Body of pancreas (tissue), 4 donors: ENCODE results near the gene TCEAL6. TPM values are rescaled to one million over a fixed set of nuclear protein-coding genes. Genes with fewer than 3 reads are reported as not detected.
"Not testable (repeated sequence)": the region's sequence is repeated elsewhere in the genome, so short reads cannot be mapped to it uniquely, and the experiment has no call there.

Experiments used
- ATAC-seq: fragments of 150-250 bp; one replicate; pipeline ENCODE4 v1.9.1; 2016
- DNase-seq, 4 donors: peaks; one replicate each; pipeline ENCODE4 v3.0.0-alpha.2; 2019
- H3K27ac ChIP-seq, 4 donors: fragments of 200-600 bp; sonication (generic); 1 replicate in 3 of 4; 2 replicates in 1 of 4; pipeline versions ENCODE4 v1.5.1 to v1.6.1; 2016 to 2019; ENCODE audit warnings: mild to moderate bottlenecking in 1 of 4, mixed read lengths in 1 of 4, moderate library complexity in 1 of 4
- H3K27me3 ChIP-seq, 2 donors: fragments of 200-600 bp; sonication (generic); one replicate each; pipeline ENCODE4 v1.6.0; 2016; ENCODE audit warnings: mild to moderate bottlenecking in 1 of 2
- H3K36me3 ChIP-seq, 2 donors: fragments of 200-600 bp; sonication (generic); replicated peaks in 1 of 2; 2 replicates each; pipeline ENCODE4 v1.5.1; 2016; ENCODE audit warnings: low read depth in 2 of 2; ENCODE audit not compliant: insufficient read depth in 1 of 2
- H3K4me1 ChIP-seq: fragments of 200-600 bp; sonication (generic); one replicate; pipeline ENCODE4 v1.6.0; 2016
- H3K4me3 ChIP-seq, 2 donors: fragments of 200-600 bp; sonication (generic); 1 replicate in 1 of 2; 2 replicates in 1 of 2; pipeline ENCODE4 v1.5.1; 2016 to 2019
- H3K9me3 ChIP-seq, 3 donors: fragments of 200-600 bp; sonication (generic); 1 replicate in 2 of 3; 2 replicates in 1 of 3; pipeline ENCODE4 v1.5.1; 2016
- POLR2A ChIP-seq, 3 donors: fragments of 450-650 bp; IDR thresholded peaks; one replicate each; pipeline ENCODE4 v1.6.1; 2016; ENCODE audit warnings: antibody characterized with exemption in 3 of 3, mild to moderate bottlenecking in 2 of 3
- WGBS, 2 donors: methylation state at CpG; one replicate each; pipeline ENCODE4 v1.1.5; 2017; 5-methylcytosine and 5-hydroxymethylcytosine counted together
- intact Hi-C: fragments of 100-400 bp; cut with DNase I; formaldehyde crosslinking; loops from one replicate; pipeline ENCODE4 v1.15.1; 2023
- total RNA-seq, 2 donors: library from RNA; depleted of rRNA; stranded (reverse); fragments of >200 nt; gene quantifications; one replicate each; pipeline ENCODE4 v1.1.0, GENCODE V29; 2016
- TF ChIP-seq, protein P1 (sequence below), 7 experiments: fragments of 450-650 bp in 4 of 7; fragments of 200-600 bp in 3 of 7; sonication (generic) in 3 of 7; IDR thresholded peaks; one replicate each; pipeline ENCODE4 v1.5.1; 2016 to 2019; ENCODE audit warnings: antibody characterized with exemption in 7 of 7

Gene TCEAL6
- not detected for total RNA-seq

- H3K27me3 ChIP-seq, H3K36me3 ChIP-seq, H3K4me1 ChIP-seq, DNase-seq, ATAC-seq, intact Hi-C loops, H3K9me3 ChIP-seq, H3K4me3 ChIP-seq, H3K27ac ChIP-seq: not testable (repeated sequence)
- WGBS, 2 donors = 0 to 11% methylated on average over 2 to 3 of the region's 31 CpGs
Observed at GRCh38 chrX:102142274-102142673, at the start of gene TCEAL6. TCEAL6 (minus strand) TSS chrX:102142481.

DNA sequence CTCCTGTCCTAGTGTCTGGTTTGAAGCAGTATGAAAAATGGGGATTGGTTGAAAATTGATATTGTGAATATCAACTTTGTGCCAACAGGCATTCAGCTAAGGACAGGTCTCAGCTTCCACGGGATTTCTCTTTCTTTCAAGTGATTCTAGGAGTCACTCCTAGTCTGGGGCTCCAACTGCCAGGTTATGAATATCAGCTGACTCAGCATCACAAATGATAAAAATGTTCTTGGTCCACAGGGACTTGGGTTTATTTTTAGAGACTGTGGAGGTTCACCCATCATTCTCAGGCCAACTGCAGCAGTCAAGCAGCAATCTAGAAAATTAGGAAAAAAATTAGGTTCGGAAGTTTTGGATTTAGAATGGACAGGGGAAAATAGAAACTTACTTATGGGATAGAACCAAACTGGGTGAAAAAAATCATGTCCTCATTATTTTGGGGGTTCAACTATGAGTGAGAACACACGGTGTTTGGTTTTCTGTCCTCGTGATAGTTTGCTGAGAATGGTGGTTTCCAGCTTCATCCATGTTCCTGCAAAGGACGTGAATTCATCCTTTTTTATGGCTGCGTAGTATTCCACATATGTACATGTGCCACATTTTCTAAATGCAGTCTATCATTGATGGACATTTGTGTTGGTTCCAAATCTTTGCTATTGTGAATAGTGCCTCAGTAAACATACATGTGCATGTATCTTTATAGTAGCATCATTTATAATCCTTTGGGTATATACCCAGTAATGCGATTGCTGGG lies 43.9 kb upstream of the TCEAL6 start:
- H3K9me3 ChIP-seq = no peaks in the 10 kb centered on the region
- intact Hi-C loops = no loop called here
- no peaks in the 10 kb centered on the region for H3K4me1 ChIP-seq
- DNase-seq (no peak), ATAC-seq (no peak)
- H3K27ac ChIP-seq = no peak overlapping the region
- TF ChIP-seq, protein P1, sequence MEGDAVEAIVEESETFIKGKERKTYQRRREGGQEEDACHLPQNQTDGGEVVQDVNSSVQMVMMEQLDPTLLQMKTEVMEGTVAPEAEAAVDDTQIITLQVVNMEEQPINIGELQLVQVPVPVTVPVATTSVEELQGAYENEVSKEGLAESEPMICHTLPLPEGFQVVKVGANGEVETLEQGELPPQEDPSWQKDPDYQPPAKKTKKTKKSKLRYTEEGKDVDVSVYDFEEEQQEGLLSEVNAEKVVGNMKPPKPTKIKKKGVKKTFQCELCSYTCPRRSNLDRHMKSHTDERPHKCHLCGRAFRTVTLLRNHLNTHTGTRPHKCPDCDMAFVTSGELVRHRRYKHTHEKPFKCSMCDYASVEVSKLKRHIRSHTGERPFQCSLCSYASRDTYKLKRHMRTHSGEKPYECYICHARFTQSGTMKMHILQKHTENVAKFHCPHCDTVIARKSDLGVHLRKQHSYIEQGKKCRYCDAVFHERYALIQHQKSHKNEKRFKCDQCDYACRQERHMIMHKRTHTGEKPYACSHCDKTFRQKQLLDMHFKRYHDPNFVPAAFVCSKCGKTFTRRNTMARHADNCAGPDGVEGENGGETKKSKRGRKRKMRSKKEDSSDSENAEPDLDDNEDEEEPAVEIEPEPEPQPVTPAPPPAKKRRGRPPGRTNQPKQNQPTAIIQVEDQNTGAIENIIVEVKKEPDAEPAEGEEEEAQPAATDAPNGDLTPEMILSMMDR (IDR thresholded peaks at IDR 0.05) = no peak
- TF ChIP-seq POLR2A (IDR thresholded peaks at IDR 0.05) = no peak
- no peaks in the 10 kb centered on the region for H3K27me3 ChIP-seq
- no peaks in the 10 kb centered on the region for H3K36me3 ChIP-seq
- no peak overlapping the region for H3K4me3 ChIP-seq
- 77 to 79% methylated on average over 5 to 7 of the region's 7 CpGs for WGBS, 2 donors

GRCh38 chrX:102155806-102156179 lies 13.5 kb upstream of the TCEAL6 start, which contains the start of gene BEX5:
BEX5 (minus strand) TSS chrX:102155977; CDS start chrX:102154265, 1,712 bp downstream.
- peak; percentile 77 to 92 (median 89) for TF ChIP-seq POLR2A (IDR thresholded peaks at IDR 0.05)
- TF ChIP-seq, protein P1 (IDR thresholded peaks at IDR 0.05) = no peak
- Histone ChIP-seq H3K27me3 (no peaks in the 10 kb centered on the region), H3K36me3 (no peaks in the 10 kb centered on the region), H3K4me3 (peak within 1 kb of the TSS; percentile 9 to 28), H3K27ac (peak within 1 kb of the TSS; percentile 67 to 88 (median 86)), H3K9me3 (no peaks in the 10 kb centered on the region), H3K4me1 (peaks cover 7% of the 10 kb centered on the region)
- 0 to 4% methylated on average over 7 to 12 of the region's 15 CpGs for WGBS, 2 donors
- peak; percentile 76 to 88 (median 85) for DNase-seq
- peak; percentile 99 for ATAC-seq
- intact Hi-C loops = no loop called here

DNA sequence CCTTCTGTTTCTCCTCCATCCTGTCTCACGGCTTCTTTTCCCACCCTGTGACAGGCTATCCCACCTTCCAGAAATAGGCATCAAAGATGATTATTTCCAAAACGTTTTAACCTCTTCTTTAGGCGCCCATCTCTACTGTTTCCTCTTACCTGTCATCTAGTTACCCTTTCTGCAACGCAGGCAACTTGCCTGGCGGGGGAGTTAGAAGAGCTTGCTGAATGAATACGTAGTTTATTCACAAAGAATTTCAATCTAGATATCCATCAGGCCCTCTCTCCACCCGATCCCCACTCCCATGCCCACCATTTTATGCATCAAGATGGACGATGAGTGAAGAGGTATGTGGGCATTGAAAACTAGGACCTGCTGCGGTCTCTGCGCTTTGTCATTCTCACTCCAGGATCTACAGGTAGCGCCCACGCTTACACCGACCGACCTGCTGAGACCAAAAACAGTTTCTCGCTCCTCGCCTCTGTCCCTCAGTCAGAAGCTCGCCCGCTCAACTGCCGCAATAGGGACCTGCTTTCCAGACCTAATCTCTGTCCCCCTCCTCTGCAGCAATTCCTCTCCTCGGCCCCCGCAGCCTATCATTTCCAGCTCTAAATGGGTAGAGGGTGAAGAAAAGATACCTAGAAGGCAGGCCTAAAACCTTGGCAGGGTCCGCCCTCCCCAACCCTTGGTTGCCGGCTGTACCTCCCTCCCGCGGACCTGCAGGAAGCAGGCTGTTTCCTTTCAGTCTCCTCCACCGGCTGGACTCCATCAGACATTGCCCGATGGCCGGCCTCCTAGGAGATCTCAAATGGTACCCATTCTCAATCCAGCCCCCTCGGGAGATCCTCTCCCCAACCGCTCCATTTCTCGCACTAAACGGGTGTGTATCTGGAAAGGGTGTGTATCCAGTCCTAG lies 12.9 kb upstream of the TCEAL6 start:
- intact Hi-C loops = no loop called here
- Histone ChIP-seq H3K27me3 (no peaks in the 10 kb centered on the region), H3K36me3 (no peaks in the 10 kb centered on the region), H3K4me3 (peak overlapping the region; percentile 9 to 28), H3K27ac (peak overlapping the region; percentile 67 to 88 (median 86)), H3K9me3 (no peaks in the 10 kb centered on the region), H3K4me1 (peaks cover 7% of the 10 kb centered on the region)
- ATAC-seq (peak; percentile 57), DNase-seq (peak; percentile 9 to 41 (median 27))
- TF ChIP-seq, protein P1 (IDR thresholded peaks at IDR 0.05) = no peak
- TF ChIP-seq POLR2A (IDR thresholded peaks at IDR 0.05) = no peak
- 1% methylated on average over 26 to 32 of the region's 32 CpGs for WGBS, 2 donors

DNA sequence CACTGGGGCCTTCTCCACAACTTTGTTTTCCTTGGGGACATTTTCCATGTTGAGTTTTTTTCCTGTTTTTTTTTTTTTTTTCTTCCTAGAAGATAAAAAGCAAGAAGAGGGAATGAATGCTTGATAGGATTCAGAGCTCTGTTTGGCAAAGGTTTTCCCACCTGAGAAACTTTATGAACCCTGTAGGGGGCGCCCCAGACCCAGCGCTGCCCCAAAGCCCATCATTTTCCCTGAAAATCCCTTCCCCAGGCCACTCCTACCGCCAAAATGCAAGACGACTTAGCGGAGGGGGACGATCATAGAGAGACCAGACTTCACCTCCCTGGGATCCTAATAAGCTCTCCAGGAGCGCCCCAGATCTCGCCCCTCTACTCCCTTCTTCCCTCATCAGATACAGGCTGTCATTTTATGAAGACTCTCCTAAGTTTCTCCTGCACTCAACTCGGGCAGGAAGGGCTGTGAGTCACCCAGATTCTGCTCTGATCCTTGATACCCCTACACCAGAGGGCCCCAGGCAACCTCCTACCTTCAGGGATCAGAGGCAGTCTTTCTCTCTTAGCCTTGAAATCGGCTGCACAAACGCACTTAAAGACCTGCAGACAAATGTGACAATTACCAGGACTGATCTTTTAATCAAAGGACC lies 12.1 kb upstream of the TCEAL6 start:
- H3K36me3 ChIP-seq = no peaks in the 10 kb centered on the region
- H3K4me1 ChIP-seq = peaks cover 7% of the 10 kb centered on the region
- no peak overlapping the region for H3K4me3 ChIP-seq
- TF ChIP-seq, protein P1 (IDR thresholded peaks at IDR 0.05) = peak in 4 of 7 experiments; percentile 17 to 32 (median 28)
- no peak for TF ChIP-seq POLR2A (IDR thresholded peaks at IDR 0.05)
- no peak for ATAC-seq
- peak in 1 of 4 donors; percentile 18 for DNase-seq
- intact Hi-C loops = no loop called here
- H3K27ac ChIP-seq = peak overlapping the region; percentile 67 to 88 (median 86)
- 18 to 19% methylated on average over 8 to 10 of the region's 11 CpGs for WGBS, 2 donors
- H3K9me3 ChIP-seq = no peaks in the 10 kb centered on the region
- H3K27me3 ChIP-seq = no peaks in the 10 kb centered on the region

DNA sequence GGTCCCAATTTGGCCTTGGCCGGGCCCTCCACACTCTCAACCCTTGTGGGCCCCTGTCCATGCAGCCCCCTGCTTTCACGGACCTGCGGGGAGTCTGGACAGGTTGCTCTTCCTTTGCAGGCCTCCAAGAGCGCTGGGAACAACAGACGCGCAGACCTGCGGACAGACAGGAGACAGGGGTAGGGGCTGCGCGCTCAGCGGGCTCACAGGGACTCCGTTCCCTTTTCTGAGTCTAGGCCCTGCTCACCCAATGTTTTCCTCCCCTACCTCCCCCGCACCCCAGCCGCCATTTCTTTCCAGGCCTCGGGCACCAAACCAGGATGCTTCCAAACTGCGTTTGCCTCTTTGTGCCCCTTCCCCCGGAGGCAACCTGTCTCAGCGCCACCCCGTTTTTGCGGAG lies 650 bp downstream of the TCEAL6 start:
- whole genome bisulfite sequencing, 2 donors = 14 to 17% methylated on average over 13 of the region's 19 CpGs
- H3K9me3 ChIP-seq, intact Hi-C loops, H3K4me3 ChIP-seq, H3K27me3 ChIP-seq, DNase-seq, H3K27ac ChIP-seq, H3K4me1 ChIP-seq, ATAC-seq, H3K36me3 ChIP-seq: not testable (repeated sequence)

DNA sequence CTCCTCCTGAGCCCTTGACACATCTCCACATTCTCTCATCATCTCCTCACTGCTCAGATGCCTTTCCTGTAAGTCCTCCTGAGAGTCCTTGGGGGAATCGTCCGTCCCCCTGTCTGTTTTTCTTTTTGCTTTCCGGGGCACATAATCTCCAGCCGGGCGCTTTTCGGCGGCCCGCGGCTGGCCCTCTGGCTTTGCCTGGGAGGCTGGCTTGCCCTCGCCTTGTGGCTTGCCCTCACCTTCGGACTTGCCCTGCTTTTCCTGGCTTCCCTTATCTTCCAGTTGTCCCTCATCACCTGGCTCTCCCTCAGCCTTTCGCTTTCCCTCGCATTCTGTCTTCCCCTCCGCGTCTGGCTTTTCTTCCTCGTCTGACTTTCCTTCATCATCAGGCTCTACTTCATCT lies 1.4 kb downstream of the TCEAL6 start:
- DNase-seq, H3K27ac ChIP-seq, H3K27me3 ChIP-seq, H3K4me3 ChIP-seq, intact Hi-C loops, H3K4me1 ChIP-seq, ATAC-seq, H3K9me3 ChIP-seq, H3K36me3 ChIP-seq: not testable (repeated sequence)
- 37 to 52% methylated on average over 10 to 16 of the region's 16 CpGs for WGBS, 2 donors
